Glutamatergic neuron (in vitro differentiated cells): Measurements from ENCODE around the gene CLDN15. TPM values are rescaled to one million over a fixed set of nuclear protein-coding genes. Genes with fewer than 3 reads are reported as not detected.

Source experiments
- DNase-seq: peaks from one replicate; pipeline ENCODE4 v3.0.0; 2022
- H3K27ac Mint-ChIP-seq: one replicate; pipeline ENCODE4 v1.8.0; 2020; ENCODE audit warnings: mild to moderate bottlenecking, mixed read lengths, inconsistent platforms; ENCODE audit not compliant: unreplicated experiment
- H3K27me3 Mint-ChIP-seq: one replicate; pipeline ENCODE4 v1.8.0; 2020; ENCODE audit warnings: mild to moderate bottlenecking, moderate library complexity, mixed read lengths, inconsistent platforms; ENCODE audit not compliant: unreplicated experiment
- H3K36me3 Mint-ChIP-seq: one replicate; pipeline ENCODE4 v1.8.0; 2020; ENCODE audit warnings: mild to moderate bottlenecking, mixed read lengths, inconsistent platforms; ENCODE audit not compliant: unreplicated experiment
- H3K4me1 Mint-ChIP-seq: one replicate; pipeline ENCODE4 v1.8.0; 2020; ENCODE audit warnings: mild to moderate bottlenecking, low read depth, mixed read lengths, inconsistent platforms; ENCODE audit not compliant: unreplicated experiment
- H3K4me3 Mint-ChIP-seq: one replicate; pipeline ENCODE4 v1.8.0; 2020; ENCODE audit warnings: mild to moderate bottlenecking, mixed read lengths, inconsistent platforms; ENCODE audit not compliant: unreplicated experiment
- H3K9me3 Mint-ChIP-seq: one replicate; pipeline ENCODE4 v1.8.0; 2020; ENCODE audit warnings: mild to moderate bottlenecking, moderate library complexity, mixed read lengths, inconsistent platforms; ENCODE audit not compliant: unreplicated experiment
- total RNA-seq: library from RNA; stranded (reverse); fragmentation: NEBNext Ultra II Directional; extraction: Animal tissue kit (Norgen Biotek cat#: 25700); gene quantifications from one replicate; pipeline ENCODE4 v1.2.1, GENCODE V29; 2021; ENCODE audit not compliant: unreplicated experiment
- TF ChIP-seq, protein P1 (sequence below): fragments of 200-600 bp; sonication (generic); IDR thresholded peaks from one replicate; pipeline ENCODE4 v1.5.0; 2021; ENCODE audit not compliant: partially characterized antibody, unreplicated experiment

Gene CLDN15
- total RNA-seq, 1 donor from 2014 or later = 9.4 TPM

DNA sequence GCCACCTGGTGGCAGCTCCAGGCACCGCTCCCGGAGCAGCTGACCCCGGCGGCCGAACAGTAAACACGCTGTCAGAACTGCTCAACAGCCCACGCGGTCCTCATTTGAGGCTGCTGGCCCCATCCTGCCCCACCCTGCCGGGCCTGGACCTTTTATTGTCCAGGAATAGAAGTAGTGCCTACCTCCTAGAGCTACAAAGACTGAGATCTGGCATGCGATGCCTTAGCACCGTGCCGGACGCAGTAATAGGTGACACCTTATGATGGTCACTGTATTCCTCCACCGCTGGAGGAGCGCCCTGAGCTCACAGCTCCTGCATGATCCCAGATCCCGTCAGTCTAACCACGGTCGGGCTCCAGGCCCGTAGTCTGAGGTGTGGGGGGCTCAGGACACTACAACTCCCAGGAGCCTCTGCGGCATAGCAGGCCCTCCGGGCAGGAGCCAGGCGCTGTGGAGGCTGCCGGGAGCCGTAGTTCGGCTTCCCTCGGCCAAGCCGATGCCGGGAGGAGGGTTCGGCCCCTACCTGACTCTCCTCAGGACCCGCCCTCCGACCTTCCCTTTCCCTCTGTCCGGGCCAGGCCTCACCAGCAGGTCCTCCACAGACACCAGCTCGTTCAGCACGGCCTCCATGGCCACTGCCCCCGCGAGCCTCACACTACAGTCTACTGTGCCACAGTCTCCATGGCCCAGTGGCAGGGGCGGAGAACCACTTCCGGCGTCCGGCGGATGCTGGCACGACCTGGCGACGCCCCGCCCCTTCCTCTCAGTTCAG lies 7.0 kb upstream of the CLDN15 start, which contains the start of gene FIS1:
FIS1 (minus strand) TSS at position 707 of the 772 bp plus-strand sequence; CDS start at position 630, 77 bp downstream.
- H3K9me3 Mint-ChIP-seq = peaks cover 5% of the 10 kb centered on the region
- peak; percentile 97 for DNase-seq
- H3K36me3 Mint-ChIP-seq = no peaks in the 10 kb centered on the region
- TF ChIP-seq, protein P1, sequence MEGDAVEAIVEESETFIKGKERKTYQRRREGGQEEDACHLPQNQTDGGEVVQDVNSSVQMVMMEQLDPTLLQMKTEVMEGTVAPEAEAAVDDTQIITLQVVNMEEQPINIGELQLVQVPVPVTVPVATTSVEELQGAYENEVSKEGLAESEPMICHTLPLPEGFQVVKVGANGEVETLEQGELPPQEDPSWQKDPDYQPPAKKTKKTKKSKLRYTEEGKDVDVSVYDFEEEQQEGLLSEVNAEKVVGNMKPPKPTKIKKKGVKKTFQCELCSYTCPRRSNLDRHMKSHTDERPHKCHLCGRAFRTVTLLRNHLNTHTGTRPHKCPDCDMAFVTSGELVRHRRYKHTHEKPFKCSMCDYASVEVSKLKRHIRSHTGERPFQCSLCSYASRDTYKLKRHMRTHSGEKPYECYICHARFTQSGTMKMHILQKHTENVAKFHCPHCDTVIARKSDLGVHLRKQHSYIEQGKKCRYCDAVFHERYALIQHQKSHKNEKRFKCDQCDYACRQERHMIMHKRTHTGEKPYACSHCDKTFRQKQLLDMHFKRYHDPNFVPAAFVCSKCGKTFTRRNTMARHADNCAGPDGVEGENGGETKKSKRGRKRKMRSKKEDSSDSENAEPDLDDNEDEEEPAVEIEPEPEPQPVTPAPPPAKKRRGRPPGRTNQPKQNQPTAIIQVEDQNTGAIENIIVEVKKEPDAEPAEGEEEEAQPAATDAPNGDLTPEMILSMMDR = peak; percentile 90
- peak within 1 kb of the TSS; percentile 93 for H3K27ac Mint-ChIP-seq
- peaks cover 5% of the 10 kb centered on the region for H3K27me3 Mint-ChIP-seq
- H3K4me3 Mint-ChIP-seq = peak within 1 kb of the TSS; percentile 98
- H3K4me1 Mint-ChIP-seq = peaks cover 6% of the 10 kb centered on the region

DNA sequence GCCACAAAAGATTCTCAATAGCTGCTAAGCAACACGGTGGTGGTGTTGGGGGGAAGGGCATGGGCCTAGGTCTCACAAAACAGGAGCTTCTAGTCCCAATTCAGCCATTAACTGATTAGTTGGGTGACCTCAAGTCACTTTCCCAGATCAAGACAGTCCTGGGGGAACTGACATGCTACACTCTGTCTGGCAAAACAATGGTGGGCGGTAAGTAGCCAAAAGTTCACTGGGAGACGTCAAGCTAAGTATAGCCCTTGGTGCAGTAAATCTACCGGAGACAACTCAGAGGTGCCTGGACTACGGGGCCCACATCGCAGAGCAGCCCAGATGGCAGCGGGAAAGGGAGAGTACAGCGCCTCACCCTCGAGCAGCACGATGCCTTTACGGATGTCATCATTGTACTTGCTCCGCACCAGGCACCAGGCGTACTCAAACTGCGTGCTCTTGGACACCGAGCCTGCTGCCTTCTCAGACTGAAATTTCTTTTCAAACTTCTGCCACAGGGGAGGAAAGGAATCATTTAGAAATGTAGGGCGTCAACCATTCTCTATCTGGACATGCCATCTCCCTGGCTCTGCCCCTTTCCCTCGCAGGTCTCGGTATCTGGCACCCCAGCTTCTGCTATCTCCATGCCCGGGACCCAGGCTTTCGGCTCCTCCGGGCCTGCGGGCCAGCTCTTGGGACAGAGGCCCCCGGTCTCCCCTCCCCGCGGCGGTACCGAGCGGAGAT lies 6.2 kb upstream of the CLDN15 start:
- H3K4me3 Mint-ChIP-seq = peak overlapping the region; percentile 98
- TF ChIP-seq, protein P1 = no peak
- no peaks in the 10 kb centered on the region for H3K36me3 Mint-ChIP-seq
- H3K9me3 Mint-ChIP-seq = peaks cover 5% of the 10 kb centered on the region
- peaks cover 5% of the 10 kb centered on the region for H3K27me3 Mint-ChIP-seq
- no peak for DNase-seq
- peak overlapping the region; percentile 57 for H3K27ac Mint-ChIP-seq
- H3K4me1 Mint-ChIP-seq = peaks cover 6% of the 10 kb centered on the region

DNA sequence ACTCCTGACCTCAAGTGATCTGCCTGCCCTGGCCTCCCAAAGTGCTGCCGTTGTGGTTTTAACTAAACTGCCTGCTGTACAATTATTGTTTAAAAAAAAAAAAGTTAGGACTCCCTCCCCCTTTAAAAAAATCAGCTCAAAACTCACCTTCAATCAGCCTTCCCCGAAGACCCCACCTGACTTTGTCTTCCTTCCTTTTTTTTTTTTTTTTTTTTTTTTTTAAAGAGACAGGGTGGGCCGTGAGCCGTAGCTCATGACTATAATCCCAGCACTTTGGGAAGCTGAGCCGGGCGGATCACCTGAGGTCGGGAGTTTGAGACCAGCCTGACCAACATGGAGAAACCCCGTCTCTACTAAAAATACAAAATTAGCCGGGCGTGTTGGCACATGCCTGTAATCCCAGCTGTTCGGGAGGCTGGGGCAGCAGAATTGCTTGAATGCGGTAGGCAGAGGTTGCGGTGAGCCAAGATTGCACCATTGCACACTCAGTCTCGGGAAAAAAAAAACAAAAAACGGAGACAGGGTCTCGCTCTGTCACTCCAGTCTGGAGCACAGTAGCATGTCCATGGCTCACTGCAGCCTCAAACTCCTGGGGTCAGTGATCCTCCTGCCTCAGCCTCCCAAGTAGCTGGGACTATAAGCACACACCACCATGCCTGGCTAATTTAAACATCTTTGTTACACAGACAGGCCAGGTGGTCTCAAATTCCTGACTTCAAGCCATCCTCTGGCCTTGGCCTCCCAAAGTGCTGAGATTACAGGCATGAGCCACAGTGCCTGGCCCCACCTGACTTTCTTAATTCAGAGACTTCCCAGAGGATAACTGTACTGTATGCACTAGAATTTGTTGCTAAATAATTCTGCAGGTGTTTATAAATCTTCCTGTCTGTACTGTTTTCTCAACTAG lies 4.1 kb upstream of the CLDN15 start:
- H3K27me3 Mint-ChIP-seq = peaks cover 5% of the 10 kb centered on the region
- no peak for DNase-seq
- TF ChIP-seq, protein P1 = no peak
- H3K4me3 Mint-ChIP-seq = no peak overlapping the region
- H3K36me3 Mint-ChIP-seq = no peaks in the 10 kb centered on the region
- H3K9me3 Mint-ChIP-seq = peaks cover 7% of the 10 kb centered on the region
- H3K4me1 Mint-ChIP-seq = peaks cover 9% of the 10 kb centered on the region
- no peak overlapping the region for H3K27ac Mint-ChIP-seq

DNA sequence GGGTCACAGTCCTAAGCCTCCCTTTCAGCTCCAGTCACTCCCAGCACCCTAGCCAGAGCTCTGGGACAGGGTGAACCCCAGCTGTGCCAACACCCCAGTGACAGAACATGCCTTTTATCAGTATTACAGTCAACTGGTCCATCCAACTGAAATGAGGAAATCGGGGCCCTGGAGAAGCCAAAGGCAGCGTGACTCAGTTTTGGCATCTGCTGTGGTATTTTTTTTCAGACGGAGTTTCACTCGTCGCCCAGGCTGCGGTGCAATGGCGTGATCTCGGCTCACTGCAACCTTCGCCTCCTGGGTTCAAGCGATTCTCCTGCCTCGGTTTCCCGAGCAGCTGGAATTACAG lies 3.4 kb upstream of the CLDN15 start:
- Mint-ChIP-seq H3K27ac (no peak overlapping the region), H3K36me3 (no peaks in the 10 kb centered on the region), H3K9me3 (peaks cover 7% of the 10 kb centered on the region), H3K4me1 (peaks cover 9% of the 10 kb centered on the region), H3K4me3 (no peak overlapping the region), H3K27me3 (peaks cover 5% of the 10 kb centered on the region)
- no peak for DNase-seq
- TF ChIP-seq, protein P1 = no peak
